Stimulated activated CD8-positive, alpha-beta memory T cell treated with anti-CD3 and anti-CD28 coated beads, Interleukin-15, amount 100 ng/mL, for 4 hours (primary cell): ENCODE measurements around the gene DDX17.

Experiments used
- DNase-seq, 2 donors: peaks; one replicate each; pipeline ENCODE4 v3.0.0-alpha.2; 2020; ENCODE audit warnings: low read depth in 2 of 2

Gene DDX17

GRCh38 chr22:38448945-38449745, 57.0 kb downstream of the DDX17 start:
- no peak for DNase-seq

- no peak for DNase-seq
Observed at GRCh38 chr22:38446018-38446601, 60.0 kb downstream of the DDX17 start.

DNA sequence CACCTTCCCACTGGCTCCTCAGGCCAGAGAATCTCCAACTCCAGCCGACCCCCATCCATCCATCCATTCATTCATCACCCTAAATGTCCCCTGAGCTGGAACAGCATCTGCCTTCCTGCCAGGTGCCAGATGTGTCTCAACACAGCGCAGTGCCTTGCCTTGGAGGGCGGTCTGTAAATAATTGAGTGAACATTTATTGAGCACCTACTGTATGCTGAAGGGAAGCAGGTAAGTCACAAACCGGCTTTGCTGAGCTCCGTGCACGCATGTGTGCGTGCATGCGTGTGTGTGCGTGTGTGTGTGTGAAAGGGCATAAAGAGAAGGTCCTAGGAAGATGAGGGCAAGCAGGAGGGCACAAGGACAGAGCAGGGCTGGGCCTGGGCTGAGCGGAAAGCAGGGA, 61.3 kb downstream of the DDX17 start:
- DNase-seq, result no peak

- no peak for DNase-seq
Observed at GRCh38 chr22:38443628-38444521, 62.2 kb downstream of the DDX17 start.

GRCh38 chr22:38442967-38443627, 63.0 kb downstream of the DDX17 start:
- DNase-seq, result no peak

GRCh38 chr22:38441620-38442287, 64.4 kb downstream of the DDX17 start:
- no peak for DNase-seq

DNA sequence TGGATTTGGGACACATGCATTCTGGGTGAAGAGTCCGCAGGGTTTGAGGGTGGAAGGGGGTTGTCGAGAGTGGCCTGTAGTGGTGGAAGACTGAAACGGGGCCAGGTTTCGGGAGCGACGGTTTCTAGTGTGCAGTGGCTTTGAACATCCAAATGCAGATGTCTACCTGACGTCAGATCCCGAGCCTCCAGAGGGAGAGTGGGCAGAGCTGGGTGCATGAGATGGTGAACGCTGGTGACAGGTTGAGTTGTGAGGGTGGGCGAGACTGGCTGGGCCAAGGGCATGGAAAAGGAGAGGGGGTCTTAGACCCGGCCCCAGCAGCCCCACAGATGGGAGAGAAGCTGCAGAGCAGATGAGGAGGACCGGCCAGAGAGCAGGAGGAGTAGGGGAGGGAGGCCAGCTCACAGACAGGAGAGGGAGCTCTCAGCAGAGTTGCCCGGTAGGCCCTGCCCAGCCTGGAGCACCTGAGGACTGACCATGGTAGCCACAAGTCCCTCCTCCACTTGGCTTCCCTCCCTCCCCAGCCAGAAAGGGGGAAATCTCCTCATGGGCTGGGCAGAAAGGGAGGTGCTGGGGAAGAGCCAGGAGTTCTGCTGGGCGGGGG, 65.3 kb downstream of the DDX17 start:
- DNase-seq, result no peak

DNA sequence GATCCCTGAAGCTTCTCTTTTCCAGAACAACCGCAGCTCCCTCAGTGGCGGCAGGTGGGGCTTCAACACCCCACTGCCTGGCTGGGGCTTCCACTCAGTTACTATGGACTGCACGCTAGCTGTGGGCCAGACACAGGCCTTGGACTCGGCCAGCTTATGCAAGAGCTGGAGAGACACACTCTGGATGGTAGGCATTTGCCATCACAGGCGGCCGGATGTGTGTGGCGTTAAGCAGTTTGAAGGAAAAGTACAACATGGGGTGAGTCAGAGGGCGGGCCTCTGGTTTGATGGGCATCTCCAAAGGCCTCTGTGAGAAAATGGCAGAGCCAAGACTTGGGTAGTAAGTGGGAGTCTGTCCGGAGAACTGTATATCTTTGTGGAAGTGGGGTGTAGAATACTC, 68.7 kb downstream of the DDX17 start:
- no peak for DNase-seq

DNA sequence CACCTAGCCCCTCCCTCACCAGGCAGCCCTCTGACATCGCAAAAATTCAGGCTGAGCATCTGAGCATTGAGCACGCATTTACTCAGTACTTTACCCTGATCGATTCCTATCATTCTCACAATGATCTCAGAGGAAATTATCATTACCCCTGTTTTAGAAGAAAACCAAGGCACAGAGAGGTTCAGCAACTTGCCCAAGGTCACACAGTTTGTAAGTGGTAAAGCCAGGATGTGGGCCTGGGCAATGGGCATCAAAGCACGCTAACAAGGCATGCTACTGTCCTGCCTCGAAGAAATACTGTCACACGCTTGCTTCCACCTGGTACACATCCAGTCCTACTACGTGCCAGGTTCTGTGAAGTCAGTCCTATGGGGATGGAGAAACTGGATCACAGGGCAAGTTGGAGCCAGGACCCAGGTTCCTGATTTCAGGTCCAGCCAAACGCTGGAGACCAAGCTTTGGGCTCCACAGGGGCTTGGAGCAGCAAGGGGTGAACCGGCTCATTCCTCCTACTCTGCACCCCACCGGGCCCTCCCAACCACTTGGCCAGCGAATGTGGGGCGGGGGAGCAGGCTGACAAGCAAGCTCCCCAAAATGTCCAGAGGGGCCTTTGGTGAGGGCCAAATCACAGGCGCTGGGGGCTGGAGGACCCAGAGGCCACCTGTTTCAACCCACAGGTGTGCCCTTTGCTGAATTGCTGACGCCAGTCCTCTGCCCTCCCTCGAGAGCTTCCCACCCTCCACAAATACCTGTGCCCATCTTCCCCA, 69.3 kb downstream of the DDX17 start:
- no peak for DNase-seq

DNA sequence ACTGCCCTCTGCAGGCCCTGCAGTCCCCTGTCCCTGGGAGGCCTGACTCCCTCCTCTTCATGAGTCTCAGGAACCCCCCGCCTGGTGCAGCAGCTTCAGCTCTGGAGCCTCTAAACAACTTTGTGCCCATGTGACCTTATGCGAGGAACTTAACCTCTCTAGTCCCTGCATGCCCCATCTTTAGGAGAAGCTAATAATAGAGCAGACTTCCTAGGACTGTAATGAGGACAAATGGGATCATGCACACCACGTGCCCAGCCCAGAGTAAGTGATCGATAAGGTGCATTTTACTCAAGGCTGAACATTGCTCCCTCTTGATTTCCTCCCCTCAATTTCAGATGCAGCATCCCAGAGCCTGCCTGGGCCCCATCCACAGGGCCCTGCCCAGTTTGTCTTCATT, 70.1 kb downstream of the DDX17 start:
- no peak for DNase-seq

- no peak for DNase-seq
Observed at GRCh38 chr22:38435010-38435409, 71.1 kb downstream of the DDX17 start.

- no peak for DNase-seq
Observed at GRCh38 chr22:38433871-38434270, 72.2 kb downstream of the DDX17 start.
